Measurements from ENCODE around the gene COBLL1. TPM values are rescaled to one million over a fixed set of nuclear protein-coding genes. Genes with fewer than 3 reads are reported as not detected.

COBLL1 gene
- total RNA-seq, 1 donor from 2014 or later = 28.2 TPM

- DNase-seq (ENCODE audit: extremely low spot score, unreplicated experiment) = no peak
- TF ChIP-seq CTCF (conservative IDR thresholded peaks at IDR 0.05) = no peak
- Mint-ChIP-seq H3K27ac (no peak overlapping the region), H3K4me3 (no peak overlapping the region), H3K36me3 (no peaks in the 10 kb centered on the region), H3K9me3 (no peaks in the 10 kb centered on the region), H3K27me3 (no peaks in the 10 kb centered on the region), H3K4me1 (ENCODE audit: unreplicated experiment) (peaks cover 15% of the 10 kb centered on the region)
Measured at GRCh38 chr2:164875334-164876205, 33.9 kb upstream of the COBLL1 start.

DNA sequence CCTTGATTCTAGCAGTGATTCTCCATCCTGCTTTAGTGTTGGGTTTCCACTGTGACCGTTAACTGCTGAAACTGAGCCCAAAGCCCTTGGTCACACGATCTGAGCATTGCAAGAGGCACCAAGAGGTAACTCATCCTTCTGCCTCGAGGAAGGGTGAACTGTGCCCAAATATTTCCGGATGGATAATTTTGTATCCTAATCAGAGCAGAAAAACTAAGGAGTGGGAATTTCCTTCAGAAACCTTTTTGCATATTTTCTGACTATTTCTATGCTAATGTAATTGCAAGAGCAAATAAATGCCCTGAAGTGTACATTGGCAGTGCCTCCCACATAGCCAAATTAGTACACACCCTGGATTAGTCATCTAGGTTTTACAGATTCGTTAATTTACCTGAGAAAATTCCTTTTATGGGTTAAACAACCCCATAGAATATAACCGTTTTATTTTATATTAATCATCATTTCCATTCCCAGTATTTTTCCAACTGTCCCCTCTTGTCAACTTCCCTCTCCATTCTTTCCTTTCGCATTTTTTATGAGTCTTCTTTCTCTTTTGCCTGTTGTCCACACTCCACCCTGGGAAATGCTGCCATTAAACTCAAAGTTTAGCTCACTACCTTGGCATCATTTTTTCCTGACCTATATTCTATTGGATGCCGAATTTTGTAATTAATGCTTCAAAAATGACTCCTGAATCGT lies 31.7 kb upstream of the COBLL1 start:
- Mint-ChIP-seq H3K4me1 (ENCODE audit: unreplicated experiment) (peaks cover 11% of the 10 kb centered on the region), H3K36me3 (no peaks in the 10 kb centered on the region), H3K9me3 (no peaks in the 10 kb centered on the region), H3K27me3 (no peaks in the 10 kb centered on the region), H3K4me3 (no peak overlapping the region), H3K27ac (no peak overlapping the region)
- no peak for TF ChIP-seq CTCF (conservative IDR thresholded peaks at IDR 0.05)
- DNase-seq (ENCODE audit: extremely low spot score, unreplicated experiment) = no peak

GRCh38 chr2:164871404-164871803 lies 29.8 kb upstream of the COBLL1 start:
- no peaks in the 10 kb centered on the region for H3K36me3 Mint-ChIP-seq
- H3K27ac Mint-ChIP-seq = no peak overlapping the region
- no peaks in the 10 kb centered on the region for H3K9me3 Mint-ChIP-seq
- H3K4me3 Mint-ChIP-seq = no peak overlapping the region
- H3K4me1 Mint-ChIP-seq (ENCODE audit: unreplicated experiment) = peaks cover 8% of the 10 kb centered on the region
- TF ChIP-seq CTCF (conservative IDR thresholded peaks at IDR 0.05) = no peak
- no peak for DNase-seq (ENCODE audit: extremely low spot score, unreplicated experiment)
- no peaks in the 10 kb centered on the region for H3K27me3 Mint-ChIP-seq

DNA sequence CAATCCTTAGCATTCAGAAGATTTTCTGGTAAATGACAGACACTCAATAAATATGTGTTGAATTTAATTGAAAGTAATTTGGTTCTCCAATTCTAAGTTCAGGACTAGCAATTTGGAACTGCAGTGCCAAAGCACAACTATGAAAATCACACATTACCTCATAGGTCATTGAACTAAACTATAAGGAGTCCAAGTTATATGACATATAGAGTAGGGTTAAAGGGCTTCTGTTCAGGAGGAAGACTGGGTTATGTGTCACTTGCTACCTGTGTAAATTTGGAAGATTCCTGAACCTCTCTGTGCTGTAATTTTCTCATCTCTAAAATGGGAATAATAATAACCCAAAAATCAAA lies 27.8 kb upstream of the COBLL1 start:
- Mint-ChIP-seq H3K27me3 (no peaks in the 10 kb centered on the region), H3K9me3 (no peaks in the 10 kb centered on the region), H3K36me3 (no peaks in the 10 kb centered on the region), H3K4me1 (ENCODE audit: unreplicated experiment) (peaks cover 8% of the 10 kb centered on the region), H3K27ac (no peak overlapping the region), H3K4me3 (no peak overlapping the region)
- DNase-seq (ENCODE audit: extremely low spot score, unreplicated experiment) = no peak
- TF ChIP-seq CTCF (conservative IDR thresholded peaks at IDR 0.05) = no peak

DNA sequence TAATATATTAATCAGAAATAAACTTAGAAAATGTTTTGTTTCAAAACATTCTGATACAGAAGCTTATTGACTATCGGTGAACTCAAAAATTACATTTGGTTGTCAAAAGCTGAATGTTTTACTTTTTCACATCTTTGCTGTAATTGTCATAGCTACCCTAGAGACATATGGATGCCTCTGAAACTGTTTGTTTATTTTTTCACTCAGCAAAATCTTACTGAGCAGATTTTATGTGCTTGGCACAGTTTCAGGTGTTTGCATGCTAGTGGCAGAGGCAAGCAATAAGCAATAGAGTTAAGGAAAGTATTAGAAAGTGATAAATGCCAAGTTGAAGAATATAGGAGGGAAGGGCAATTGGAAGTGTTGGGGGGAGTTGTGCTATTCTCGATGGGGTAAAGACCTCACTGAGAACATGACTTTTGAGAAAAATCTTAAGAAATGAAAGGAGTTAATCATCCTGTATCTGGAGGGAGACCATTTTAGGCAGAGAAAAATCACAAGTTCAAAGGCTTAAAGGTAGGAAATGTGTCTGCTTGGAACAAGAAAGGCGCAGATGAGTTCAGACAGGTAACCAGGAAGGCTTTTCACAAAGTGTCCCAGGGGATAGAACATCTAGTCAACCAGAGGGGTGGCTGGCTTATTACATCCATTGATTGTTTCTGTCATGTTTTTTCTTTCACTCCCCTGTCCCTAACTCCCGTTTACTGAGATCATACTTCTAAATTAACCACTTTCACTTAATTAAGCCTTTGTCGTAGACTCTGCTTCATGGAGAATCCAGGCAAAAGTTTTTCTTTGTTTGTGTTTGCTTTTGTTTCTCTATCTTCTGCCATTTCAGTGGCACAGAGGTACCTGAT lies 27.2 kb upstream of the COBLL1 start:
- TF ChIP-seq CTCF (conservative IDR thresholded peaks at IDR 0.05) = no peak
- no peaks in the 10 kb centered on the region for H3K27me3 Mint-ChIP-seq

More for the DNA sequence above, 27.2 kb upstream of the COBLL1 start:
- Mint-ChIP-seq H3K4me3 (no peak overlapping the region), H3K27ac (no peak overlapping the region), H3K9me3 (no peaks in the 10 kb centered on the region), H3K36me3 (no peaks in the 10 kb centered on the region), H3K4me1 (ENCODE audit: unreplicated experiment) (peaks cover 8% of the 10 kb centered on the region)
- DNase-seq (ENCODE audit: extremely low spot score, unreplicated experiment) = no peak
